ENCODE results near the gene PALM. TPM values are rescaled to one million over a fixed set of nuclear protein-coding genes. Genes with fewer than 3 reads are reported as not detected.

PALM gene
- polyA plus RNA-seq, 1 donor, result 29.2 TPM

DNA sequence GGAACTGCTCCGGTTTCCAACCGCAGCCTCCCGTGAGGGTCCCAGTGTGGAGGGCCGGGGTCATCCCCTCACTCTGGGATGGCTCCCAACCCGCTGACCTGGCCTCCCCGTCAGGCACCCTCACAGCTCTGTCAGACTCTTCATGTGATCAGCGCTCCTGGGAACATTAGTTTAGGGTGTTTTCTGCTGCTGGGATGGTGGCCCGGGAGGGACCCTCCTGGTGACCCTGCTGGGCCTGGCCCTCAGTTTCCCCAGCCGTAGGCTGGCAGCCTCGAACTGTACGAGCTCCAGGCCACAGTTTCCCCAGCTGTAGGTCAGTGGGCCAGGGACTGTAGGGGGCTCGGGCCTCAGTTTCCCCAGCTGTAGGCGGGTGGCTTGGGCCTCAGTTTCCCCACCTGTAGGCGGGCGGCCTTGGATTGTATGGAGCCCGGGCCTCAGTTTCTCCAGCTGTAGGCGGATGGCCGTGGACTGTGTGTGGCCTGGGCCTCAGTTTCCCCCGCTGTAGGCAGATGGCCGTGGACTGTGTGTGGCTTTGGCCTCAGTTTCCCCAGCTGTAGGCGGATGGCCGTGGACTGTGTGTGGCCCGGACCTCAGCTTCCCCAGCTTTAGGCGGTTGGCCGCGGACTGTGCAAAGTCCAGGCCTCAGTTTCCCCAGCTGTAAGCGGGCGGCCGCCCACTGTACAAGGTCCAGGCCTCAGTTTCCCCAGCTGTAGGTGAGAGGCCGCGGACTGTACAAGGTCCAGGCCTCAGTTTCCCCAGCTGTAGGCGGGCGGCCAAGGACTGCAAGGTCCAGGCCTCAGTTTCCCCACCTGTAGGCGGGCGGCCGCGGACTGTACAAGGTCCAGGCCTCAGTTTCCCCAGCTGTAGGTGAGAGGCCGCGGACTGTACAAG lies 87.2 kb downstream of the PALM start:
- Histone ChIP-seq H3K9me3 (ENCODE audit: control insufficient read depth, low read depth, low read length) (peaks cover 7% of the 10 kb centered on the region), H3K4me1 (ENCODE audit: control insufficient read depth, insufficient read depth, low read length) (peaks cover 25% of the 10 kb centered on the region), H3K27me3 (ENCODE audit: control insufficient read depth, insufficient read depth, low read length) (no peaks in the 10 kb centered on the region), H3K27ac (ENCODE audit: low read length) (no peak overlapping the region), H3K36me3 (ENCODE audit: control insufficient read depth, insufficient read depth, low read length) (peaks cover 21% of the 10 kb centered on the region), H3K4me3 (ENCODE audit: low read length) (peak overlapping the region; percentile 83)
- WGBS (ENCODE audit: insufficient coverage, low lambda C conversion rate), result no CpG with 5 or more reads among the region's 39 CpGs
- peak in 1 of 2 donors; percentile 3 for DNase-seq

- H3K27ac ChIP-seq (ENCODE audit: low read length), result peak within 1 kb of the TSS; percentile 98
- H3K4me1 ChIP-seq (ENCODE audit: control insufficient read depth, insufficient read depth, low read length), result peaks cover 34% of the 10 kb centered on the region
- H3K36me3 ChIP-seq (ENCODE audit: control insufficient read depth, insufficient read depth, low read length), result peaks cover 30% of the 10 kb centered on the region
- H3K27me3 ChIP-seq (ENCODE audit: control insufficient read depth, insufficient read depth, low read length), result no peaks in the 10 kb centered on the region
- 0% methylated on average over 2 of the region's 83 CpGs for WGBS (ENCODE audit: insufficient coverage, low lambda C conversion rate)
- H3K9me3 ChIP-seq (ENCODE audit: control insufficient read depth, low read depth, low read length), result peaks cover 7% of the 10 kb centered on the region
- H3K4me3 ChIP-seq (ENCODE audit: low read length), result peak within 1 kb of the TSS; percentile 83
- DNase-seq, result peak; percentile 100
Observed at GRCh38 chr19:796692-797527, 88.2 kb downstream of the PALM start, which contains the start of gene PTBP1. PTBP1 (plus strand) TSS chr19:797452; CDS start chr19:797498, 46 bp downstream.

Other genes starting within 250 kb of the PALM start
- 48.2 TPM for gene SHC2, start 247.9 kb upstream of the PALM start, polyA plus RNA-seq
- 10.7 TPM for gene MADCAM1, start 212.4 kb upstream of the PALM start, polyA plus RNA-seq
- 16.2 TPM for gene TPGS1, start 201.4 kb upstream of the PALM start, polyA plus RNA-seq
- gene CDC34, start 177.2 kb upstream of the PALM start, polyA plus RNA-seq, result 69.8 TPM
- gene GZMM, start 164.9 kb upstream of the PALM start, polyA plus RNA-seq, result 2.0 TPM
- gene BSG, start 136.3 kb upstream of the PALM start, polyA plus RNA-seq, result 388 TPM
- 0.76 TPM for gene HCN2, start 119.1 kb upstream of the PALM start, polyA plus RNA-seq
- 62.1 TPM for gene POLRMT, start 75.4 kb upstream of the PALM start, polyA plus RNA-seq
- gene FGF22, start 69.1 kb upstream of the PALM start, polyA plus RNA-seq, result 0.24 TPM
- gene RNF126, start 45.7 kb upstream of the PALM start, polyA plus RNA-seq, result 41.4 TPM
- 32.9 TPM for gene FSTL3, start 32.5 kb upstream of the PALM start, polyA plus RNA-seq
- 1.1 TPM for gene PRSS57, start 13.5 kb upstream of the PALM start, polyA plus RNA-seq
- gene MISP, start 42.2 kb downstream of the PALM start, polyA plus RNA-seq, result 200 TPM
- gene PTBP1, start 88.5 kb downstream of the PALM start, polyA plus RNA-seq, result 240 TPM
- gene PLPPR3, start 113.0 kb downstream of the PALM start, polyA plus RNA-seq, result 5.2 TPM
- 0.33 TPM for gene AZU1, start 118.9 kb downstream of the PALM start, polyA plus RNA-seq
- gene PRTN3, start 132.1 kb downstream of the PALM start, polyA plus RNA-seq, result 0.22 TPM
- 0.09 TPM for gene ELANE, start 143.4 kb downstream of the PALM start, polyA plus RNA-seq
- 6.1 TPM for gene CFD, start 150.7 kb downstream of the PALM start, polyA plus RNA-seq
- 41.7 TPM for gene MED16, start 184.3 kb downstream of the PALM start, polyA plus RNA-seq
- gene RNU6-9, start 184.5 kb downstream of the PALM start, polyA plus RNA-seq, result not detected
- gene R3HDM4, start 204.3 kb downstream of the PALM start, polyA plus RNA-seq, result 44.0 TPM
- gene KISS1R, start 208.4 kb downstream of the PALM start, polyA plus RNA-seq, result 0.33 TPM
- gene ARID3A, start 217.1 kb downstream of the PALM start, polyA plus RNA-seq, result 187 TPM